GM19467 (cell line): ENCODE data around the gene DPEP3.

ENCODE experiments used
- ATAC-seq: cut with Tn5 transposase; IDR thresholded peaks from one replicate; pipeline ENCODE4 v1.9.1; 2021; ENCODE audit warnings: mild to moderate bottlenecking, moderate library complexity; ENCODE audit not compliant: unreplicated experiment

DPEP3 gene

GRCh38 chr16:67933805-67934204 lies 46.5 kb downstream of the DPEP3 start:
- ATAC-seq: no peak

- ATAC-seq: no peak
Measured at GRCh38 chr16:67932462-67932840, 47.8 kb downstream of the DPEP3 start.

- ATAC-seq: no peak
Measured at GRCh38 chr16:67931712-67932461, 48.4 kb downstream of the DPEP3 start, which contains the start of gene CTRL. CTRL (minus strand) TSS chr16:67931862; CDS start chr16:67931852, 10 bp downstream.

GRCh38 chr16:67930678-67931211 lies 49.6 kb downstream of the DPEP3 start:
- ATAC-seq: no peak

GRCh38 chr16:67930191-67930590 lies 50.1 kb downstream of the DPEP3 start:
- no peak for ATAC-seq

GRCh38 chr16:67928561-67929364 lies 51.5 kb downstream of the DPEP3 start:
- ATAC-seq: no peak

GRCh38 chr16:67928147-67928546 lies 52.2 kb downstream of the DPEP3 start:
- no peak for ATAC-seq

GRCh38 chr16:67927131-67927941 lies 53.0 kb downstream of the DPEP3 start:
- no peak for ATAC-seq

GRCh38 chr16:67926181-67926750 lies 54.0 kb downstream of the DPEP3 start:
- no peak for ATAC-seq
